ENCODE results near the gene CAPN10.

Gene CAPN10

DNA sequence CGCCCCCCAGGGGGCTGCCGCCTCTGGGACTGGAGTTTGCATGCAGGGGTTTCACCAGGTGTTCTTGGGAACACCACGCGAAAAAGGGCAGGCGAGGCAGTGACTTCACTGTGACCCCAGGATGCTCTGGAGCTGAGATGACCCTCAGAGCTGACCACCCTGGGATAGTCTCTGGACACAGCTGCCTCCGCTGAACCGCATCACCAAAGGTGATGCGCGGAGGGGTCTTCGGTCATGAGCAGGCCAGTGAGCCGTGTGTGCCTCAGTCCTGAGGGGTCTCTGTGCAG lies 56.2 kb downstream of the CAPN10 start:
- DNase-seq: no peak

DNA sequence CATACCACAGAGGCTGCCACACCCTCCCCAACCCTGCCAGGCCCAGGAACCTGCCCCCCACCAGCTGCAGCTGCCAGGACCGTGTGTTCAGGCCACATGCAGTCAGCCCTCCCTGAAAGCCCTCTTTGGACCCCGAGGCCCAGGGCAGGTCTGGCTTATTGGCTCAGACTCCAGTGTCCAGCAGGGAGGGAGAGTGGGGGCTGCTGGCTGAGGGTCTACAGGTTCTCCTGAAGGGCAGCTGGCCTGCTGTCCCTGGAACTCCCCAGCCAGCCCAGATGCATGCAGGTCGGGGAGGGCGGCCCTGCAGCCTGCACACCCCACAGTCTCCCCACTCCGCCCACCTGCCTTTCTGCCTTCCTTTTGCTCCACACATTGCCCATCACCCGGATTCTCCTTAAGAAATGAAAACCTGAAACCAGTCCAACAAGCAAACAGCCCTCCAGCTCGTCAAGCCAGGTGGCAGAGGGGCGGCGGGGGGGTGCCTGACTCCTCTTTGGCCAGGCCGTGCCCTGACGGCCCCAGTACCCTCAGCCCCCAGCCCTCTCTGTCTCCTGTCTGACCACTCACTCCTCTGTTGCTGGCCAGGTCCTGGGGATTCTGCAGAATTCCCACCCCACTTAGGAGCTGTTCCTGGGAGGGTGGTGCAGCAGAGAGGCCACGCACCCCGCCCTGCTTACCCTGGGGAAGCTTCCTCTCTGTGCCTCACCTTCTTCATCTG lies 56.7 kb downstream of the CAPN10 start:
- no peak for DNase-seq

DNA sequence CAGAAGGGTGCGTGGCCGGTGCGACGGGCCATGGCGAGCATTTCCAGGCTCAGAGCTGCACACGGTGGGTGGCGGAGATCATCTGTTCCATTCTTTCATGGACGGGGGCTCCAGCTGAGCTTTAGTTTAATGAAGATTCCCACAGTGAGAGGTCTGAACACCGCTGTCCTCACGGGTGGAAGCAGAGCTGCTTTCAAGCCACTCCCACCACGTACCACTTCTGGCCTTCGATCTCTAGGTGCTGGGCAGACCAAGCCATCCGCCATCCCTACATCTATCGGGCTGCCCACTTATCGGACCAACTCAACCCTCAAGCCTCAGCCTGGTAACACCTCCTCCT lies 57.2 kb downstream of the CAPN10 start:
- DNase-seq: no peak

DNA sequence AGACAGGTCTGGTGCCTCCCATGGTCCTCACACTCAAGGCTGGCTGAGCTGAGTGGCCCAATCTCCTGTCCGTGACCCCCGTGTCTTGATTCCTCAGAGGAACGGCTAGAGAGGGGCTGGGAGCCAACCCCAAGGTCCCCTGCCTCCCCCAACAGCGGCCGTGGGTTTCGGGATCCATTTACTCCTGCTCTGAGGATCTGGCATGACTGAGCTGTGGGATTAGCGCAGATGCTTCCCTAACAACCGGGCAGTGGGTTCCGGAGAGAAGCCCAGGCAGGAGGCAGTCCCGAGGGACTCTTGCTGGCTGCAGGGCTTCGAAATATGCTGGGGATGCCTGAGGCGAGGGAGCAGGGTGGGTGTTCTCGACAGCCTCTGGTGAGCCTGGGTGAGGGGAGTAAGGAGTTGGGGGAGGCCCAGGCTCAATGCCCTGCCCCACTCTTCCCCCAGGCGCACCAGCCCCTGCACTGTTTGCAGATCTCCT lies 57.7 kb downstream of the CAPN10 start:
- DNase-seq: no peak

DNA sequence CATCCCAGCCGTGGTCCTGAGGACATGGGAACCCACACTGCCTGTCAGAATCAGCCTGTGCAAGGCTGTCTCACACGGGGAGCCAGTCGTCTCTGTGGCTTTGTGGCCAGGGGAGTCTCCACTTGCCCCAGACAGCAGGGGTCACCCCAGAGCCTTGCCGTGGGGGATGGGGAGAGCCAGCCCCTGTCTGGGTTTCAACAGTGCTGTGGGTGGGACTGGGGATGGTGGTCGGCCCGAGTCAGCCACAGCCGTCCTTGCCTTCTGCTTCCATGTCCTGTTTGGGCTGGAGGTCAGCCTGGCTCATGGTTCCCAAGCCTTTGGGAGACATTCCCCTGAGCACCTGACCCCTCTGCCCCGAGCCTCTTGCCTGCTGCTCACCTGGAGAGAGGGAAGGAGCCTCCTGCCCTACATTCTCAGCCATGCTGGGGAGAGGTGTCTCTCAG lies 58.3 kb downstream of the CAPN10 start:
- no peak for DNase-seq

DNA sequence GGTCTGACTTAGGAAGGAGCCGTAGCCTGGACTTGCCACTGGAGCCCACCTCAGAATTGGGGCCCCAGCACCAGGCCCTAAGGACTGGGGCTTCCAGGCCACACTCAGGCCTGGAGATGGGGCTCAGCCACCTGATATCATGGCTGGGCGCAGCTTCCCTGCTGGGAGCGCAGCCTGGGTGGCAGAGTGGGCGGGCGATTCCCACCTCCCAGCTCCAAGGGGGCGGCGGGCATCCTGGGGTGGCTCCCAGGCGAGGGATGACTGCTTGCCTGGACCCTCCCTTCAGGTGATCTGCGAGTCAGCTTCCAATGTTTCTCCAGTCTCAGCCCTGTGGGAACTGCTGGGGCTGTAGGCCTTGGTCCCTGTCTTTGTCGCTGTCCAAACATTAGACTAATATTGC lies 58.8 kb downstream of the CAPN10 start:
- DNase-seq: no peak

DNA sequence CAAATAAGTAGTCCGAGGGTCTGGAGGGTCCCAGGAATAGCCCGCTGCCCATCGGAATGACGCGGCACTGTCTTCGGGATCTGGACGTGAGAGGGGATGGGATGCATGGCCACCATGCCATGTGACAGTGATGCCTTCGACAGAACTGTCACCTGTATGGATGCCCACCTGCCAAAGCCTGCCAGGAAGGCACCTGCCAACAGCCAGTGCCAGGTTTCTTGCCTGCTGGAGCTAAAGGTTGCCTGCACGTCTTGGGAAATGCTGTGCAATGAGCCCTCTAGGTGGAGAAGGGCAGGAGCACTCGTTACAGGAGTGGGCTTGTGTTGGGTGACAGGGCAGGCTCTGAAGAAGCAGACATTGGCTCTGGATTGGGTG lies 59.3 kb downstream of the CAPN10 start:
- no peak for DNase-seq

DNA sequence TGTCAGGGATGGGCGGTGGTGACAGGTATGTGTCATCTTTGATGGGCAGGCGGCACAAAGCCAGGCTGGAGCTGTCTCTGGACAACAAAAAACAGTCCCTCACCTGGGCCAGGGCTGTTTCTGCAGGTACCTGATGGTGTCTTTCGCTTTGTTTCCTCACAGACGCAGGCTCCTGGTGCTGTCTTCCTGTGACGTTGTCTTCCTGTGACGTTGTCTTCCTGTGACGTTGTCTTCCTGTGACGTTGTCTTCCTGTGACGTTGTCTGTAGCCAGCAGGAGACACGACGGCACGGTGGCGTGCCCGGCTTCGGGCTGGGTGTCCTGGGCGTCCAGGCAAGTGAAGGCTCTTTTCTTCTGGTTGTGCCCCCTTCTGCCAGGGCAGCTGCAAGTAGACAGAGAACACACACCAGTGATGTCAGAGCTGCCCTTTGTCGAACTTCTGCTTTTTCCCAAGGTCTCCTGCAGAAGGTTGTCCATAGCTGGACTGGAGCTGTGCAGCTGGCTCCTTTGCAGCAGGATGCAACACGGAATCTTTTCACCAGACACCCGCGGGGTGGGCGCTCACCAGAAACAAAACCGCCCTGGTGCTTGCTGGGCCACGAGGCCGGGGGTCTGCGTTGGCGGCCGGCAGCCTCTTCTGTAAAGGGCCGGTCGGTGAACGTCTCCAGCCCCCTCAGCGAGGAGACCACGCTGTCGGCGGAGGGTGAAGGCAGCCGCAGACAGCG lies 59.8 kb downstream of the CAPN10 start:
- DNase-seq: no peak

DNA sequence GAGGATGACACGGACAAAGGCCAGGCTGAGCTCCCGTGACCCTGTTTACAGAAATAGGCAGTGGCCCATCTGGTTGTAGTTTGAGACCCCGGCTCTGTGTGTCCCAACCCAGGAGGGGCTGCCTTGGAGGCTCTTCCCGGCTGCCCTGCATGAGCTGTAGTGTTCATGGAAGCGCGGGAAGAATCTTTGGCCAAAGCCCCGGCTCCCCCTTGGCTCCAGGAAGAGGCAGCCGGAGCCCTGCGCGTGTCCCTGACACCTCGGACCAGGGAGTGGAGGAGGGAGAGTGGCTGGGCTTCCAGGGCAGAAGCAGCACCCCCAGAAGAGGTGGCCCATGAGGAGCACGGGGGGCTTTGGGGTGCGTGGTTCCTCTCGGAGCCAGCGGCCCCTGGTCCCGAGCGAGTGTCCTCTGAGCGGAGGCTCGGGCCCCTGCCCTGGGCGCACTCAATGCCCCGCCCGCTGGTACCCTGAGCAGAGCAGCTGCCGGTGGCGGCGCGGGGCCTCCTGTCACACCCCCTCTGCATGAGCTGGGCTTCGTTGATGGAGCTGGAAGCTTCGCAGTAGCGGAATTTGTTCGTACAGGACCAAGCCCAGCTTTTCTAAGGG lies 60.5 kb downstream of the CAPN10 start:
- no peak for DNase-seq

DNA sequence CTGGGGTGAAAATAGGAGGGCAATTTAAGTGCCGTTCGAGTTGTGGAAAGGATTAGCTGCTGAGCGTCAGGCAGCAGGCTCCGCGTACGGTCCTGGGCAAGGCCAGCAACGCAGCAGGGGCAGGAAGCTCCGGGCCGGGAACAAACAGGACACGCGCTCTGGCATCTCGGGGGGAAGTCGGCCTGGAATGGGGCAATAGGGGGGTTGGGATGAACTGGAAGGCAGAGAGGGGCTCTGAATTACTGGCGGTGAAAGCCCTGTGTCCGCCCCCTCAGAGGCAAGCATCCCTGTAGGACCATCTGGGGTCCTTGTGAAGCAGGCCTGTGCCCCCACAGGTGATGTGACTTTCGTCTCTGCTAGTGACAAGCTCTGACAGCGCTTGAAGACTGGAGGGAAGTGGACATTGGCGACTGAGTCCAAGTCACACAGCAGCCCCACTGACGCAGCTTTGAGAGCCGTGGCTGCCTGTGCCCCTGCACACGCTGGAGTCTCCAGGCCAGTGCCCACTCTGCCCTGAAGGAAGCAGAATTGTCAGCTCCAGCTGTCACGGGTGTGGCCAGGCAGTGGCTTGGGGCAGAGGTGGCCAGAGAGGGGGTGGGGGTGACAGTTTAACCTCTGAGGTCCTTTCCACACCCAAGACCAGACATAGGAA lies 61.1 kb downstream of the CAPN10 start:
- DNase-seq: no peak

DNA sequence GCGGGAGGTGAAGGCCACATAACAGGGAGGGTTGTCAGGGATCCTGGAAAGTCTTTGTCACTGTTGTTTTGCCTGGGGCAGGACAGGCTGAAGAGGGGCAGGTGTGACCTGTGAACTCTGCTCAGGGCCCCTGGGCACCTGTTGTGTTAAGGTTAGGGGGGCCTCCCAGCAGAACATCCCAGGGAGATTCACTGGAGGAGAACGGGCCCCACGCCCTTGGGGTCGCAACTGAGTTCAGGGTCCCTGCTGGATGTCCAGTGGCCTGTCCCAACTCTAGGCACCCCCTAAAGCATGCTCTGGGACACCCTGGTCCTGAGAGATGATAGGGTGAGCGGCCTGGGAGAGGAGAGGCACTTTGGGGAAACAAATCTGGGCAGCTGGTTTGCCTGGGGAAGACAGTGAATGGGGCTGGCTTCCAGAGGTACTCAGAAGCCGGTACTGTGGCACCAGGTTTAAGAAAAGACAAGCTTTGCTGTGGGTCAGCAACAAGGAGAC lies 61.7 kb downstream of the CAPN10 start:
- DNase-seq: no peak
